Activated T-cell treated with anti-CD3 and anti-CD28 coated beads for 48 hours (primary cell): ENCODE data around the gene CPE.

Experiments
- DNase-seq: peaks from one replicate; pipeline ENCODE4 v3.0.0-alpha.2; 2020; ENCODE audit warnings: low read depth

CPE gene

GRCh38 chr4:165508372-165509120, 129.7 kb downstream of the CPE start:
- DNase-seq, result no peak

- no peak for DNase-seq
Measured at GRCh38 chr4:165512424-165512823, 133.6 kb downstream of the CPE start.

- DNase-seq, result no peak
Measured at GRCh38 chr4:165514739-165515138, 135.9 kb downstream of the CPE start.

- no peak for DNase-seq
Measured at GRCh38 chr4:165515201-165515600, 136.4 kb downstream of the CPE start.

DNA sequence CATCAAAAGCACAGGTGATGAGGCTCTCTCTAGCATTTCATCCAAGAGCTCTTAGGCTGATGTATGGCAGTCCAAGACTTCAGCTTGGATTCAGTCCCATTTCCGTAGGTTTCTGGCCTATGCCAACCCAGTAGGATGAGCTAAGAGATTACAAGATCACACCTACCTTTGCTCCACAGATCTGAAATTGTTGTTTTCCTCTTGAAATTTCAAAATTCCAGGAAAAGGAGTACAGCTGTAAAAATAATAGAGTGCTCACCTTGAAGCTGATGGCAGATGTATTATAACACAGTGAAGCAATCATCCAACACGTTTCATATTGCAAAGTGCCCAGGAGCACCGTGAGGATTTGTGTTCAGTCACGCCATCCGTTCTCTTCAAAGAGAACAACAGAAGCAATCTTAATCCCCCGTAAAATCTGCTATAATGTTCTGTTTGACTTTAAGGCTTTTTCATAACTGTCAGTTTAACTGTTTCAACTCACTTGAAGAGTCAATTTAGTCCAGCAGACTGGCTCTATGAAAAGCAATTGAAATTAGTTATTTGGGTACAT, 137.5 kb downstream of the CPE start:
- DNase-seq, result no peak

DNA sequence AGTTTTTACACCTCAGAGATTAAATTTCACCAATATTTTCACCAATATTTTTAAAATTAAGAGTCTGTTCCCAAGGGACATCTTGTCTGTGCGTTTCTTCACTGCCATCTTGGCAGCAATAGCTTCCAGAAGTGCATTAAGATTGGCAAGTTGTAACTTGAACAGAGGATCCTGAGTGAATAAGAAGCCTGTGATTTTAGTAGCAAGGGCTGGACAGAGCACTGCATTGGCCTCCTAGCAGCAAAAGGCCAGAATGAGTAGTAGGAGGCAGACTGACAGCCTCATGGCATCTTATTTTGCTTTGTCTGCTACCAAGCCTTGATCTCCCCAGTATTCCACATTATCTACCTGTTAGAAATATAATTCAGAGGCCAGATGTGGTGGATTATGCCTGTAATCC, 138.4 kb downstream of the CPE start:
- no peak for DNase-seq

DNA sequence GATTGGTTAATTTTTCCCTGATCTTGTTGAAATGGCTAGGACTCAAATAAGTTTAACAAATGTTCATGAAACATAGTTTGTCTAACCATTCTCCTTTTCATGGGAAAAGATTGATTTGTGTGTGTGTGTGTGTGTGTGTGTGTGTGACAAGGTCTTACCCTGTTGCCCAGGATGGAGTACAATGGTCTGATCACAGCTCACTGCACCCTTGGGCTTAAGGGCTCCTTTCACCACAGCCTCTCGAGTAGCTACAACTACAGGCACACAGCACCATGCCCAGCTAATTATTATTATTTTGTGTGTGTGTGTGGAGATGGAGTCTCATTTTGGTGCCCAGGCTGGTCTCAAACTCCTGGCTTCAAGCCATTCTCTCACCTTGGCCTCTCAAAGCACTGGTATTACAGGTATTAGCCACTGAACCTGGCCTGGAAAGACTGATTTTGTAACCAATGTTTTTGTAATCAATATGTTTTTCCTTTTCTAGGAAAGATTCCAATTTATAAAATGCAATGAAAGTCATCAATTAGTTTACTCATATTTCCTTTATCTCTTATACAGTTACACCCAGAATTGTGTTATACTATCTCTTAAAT, 139.3 kb downstream of the CPE start:
- no peak for DNase-seq

DNA sequence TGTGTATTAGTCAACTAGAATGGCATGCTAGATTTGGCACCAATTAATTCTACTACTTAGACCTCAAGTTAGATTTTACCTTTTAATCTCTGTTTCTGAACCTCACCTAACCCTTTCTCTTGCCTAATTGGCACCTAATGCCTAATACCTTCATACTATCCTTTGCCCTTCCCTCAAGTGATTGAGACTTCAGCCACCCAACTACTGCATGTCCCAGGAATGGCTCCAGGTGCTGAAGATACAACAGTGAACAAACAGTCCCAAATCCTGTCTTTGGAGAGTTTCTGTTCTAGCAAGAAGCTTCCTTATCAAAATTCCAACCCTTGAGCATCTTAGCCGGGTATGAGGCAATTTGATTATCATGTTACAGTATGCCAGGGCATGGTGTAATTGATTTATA, 139.9 kb downstream of the CPE start:
- no peak for DNase-seq

DNA sequence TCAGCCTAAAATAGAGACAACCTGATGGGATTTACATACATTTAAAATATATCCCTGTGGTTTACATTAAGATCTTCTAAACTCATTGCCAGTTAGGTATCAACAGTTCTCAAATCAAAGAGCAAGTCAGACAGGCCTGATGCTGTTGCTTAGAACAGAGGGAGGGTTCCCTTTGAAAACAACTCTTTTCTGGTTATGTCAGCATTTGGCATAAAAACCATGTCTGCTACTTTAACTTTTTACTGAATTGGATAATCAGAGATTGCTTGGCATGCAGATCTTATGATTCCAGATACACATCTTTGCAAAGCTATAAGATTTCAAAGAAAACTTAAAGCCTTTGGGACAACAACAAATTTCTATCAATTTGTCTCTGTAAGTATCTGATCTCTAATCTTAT, 140.8 kb downstream of the CPE start:
- DNase-seq, result no peak

- DNase-seq, result no peak
Measured at GRCh38 chr4:165520086-165520485, 141.3 kb downstream of the CPE start.

DNA sequence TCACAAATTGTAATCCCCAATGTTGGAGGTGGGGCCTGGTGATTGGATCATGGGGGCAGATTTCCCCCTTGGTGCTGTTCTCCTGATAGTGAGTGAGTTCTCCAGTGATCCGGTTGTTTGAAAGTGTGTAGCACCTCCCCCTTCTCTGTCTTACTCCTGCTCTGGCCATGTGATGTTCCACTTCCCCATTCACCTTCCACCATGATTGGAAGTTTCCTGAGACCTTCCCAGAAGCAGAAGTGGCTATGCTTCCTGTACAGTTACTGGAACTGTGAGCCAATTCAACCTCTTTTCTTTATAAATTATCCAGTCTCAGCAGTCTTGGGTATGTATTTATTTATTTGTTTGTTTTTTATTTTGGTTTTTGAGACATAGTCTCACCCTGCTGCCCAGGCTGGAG, 143.2 kb downstream of the CPE start:
- no peak for DNase-seq

- DNase-seq, result no peak
Measured at GRCh38 chr4:165524532-165525190, 145.9 kb downstream of the CPE start.

GRCh38 chr4:165532976-165533375, 154.2 kb downstream of the CPE start:
- no peak for DNase-seq

DNA sequence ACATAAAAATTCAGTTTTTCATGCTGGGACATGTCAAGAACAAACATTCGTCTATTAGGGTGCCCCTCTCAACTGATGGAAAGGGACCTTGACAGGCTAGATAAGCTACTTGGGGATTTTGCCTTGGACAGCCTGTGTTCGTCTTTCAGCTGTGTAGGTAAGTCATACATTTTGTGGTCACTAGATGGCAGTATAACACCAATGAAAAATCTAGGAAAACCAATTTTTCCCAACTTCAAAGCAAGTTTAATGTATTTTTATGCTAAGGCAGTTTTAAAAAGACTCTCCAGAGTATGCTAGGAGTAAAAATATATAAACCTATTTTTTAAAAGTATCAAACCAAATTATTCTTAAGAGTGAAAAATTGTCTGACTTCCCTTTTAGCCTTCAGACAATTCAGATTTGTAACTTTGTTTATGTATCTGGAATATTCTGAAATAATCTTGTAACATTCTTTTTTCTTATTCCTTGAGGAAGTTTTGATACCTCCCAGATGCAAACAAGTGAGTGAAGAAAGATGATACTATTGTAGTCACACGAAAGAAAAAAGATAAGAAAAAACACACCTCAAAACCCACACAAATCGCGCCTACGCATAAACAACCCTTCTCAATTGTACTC, 158.3 kb downstream of the CPE start:
- no peak for DNase-seq

DNA sequence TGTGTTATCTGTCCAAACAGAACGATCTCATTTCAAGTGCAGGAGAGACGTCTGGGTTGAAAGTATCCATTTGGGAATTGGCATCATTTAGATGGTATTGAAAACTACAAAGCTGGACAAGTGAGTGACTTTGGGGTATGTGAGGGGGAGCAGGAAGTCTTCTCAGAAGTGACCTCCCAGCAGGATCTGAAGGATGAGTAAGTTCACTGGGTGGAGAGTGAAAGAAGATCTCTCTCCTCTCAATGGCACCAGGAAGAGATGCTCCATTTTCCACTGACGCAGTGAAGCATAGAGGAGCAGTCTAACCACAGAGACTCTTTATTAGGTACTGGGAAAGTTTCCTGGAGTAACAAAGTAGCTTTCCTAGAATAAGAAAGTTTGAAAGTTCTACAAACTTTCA, 161.0 kb downstream of the CPE start:
- no peak for DNase-seq

GRCh38 chr4:165540206-165540830, 161.5 kb downstream of the CPE start:
- no peak for DNase-seq

GRCh38 chr4:165541851-165542459, 163.1 kb downstream of the CPE start:
- no peak for DNase-seq

- DNase-seq, result no peak
Measured at GRCh38 chr4:165542476-165542875, 163.7 kb downstream of the CPE start.
